T-helper 1 cell (primary cell): Measurements from ENCODE around the gene CDC25C.
"Not testable (repeated sequence)": the region's sequence is repeated elsewhere in the genome, so short reads cannot be mapped to it uniquely, and the experiment has no call there.

Experiments used
- DNase-seq, 5 donors: peaks; one replicate each; pipeline ENCODE4 v3.0.0-alpha.2; 2012 to 2020

CDC25C gene

DNA sequence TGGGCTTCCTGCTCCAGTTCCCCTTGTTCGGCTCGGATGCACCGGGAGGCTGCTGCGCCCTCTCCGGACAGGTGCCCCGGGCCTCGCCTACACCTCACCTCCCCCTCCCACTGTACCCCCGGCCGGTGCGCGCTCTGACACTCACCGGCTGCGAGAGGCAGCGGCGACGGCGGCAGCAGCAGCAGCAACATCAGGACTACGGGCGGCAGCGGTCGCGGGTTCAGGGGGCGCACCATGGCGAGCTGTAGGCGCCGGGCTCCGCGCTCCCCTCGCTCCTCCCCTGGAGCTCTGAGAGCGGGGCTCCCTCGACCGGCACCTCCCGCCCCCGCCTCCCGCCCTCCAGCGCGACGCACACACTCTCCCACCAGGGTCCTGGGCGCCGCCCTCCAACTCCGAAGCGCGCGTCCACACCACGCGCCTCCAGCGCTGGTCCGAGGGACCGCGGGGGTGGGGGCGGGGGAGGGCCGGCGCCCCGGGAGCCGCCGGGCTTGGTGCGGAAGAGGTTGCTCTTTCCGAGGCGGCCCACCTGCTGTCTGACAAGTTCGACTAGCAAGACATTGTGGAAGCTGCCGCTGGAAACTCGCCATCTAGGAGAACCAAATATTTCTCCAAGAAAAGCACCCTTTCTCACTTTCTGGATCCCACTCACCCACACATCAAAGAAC, 57.3 kb downstream of the CDC25C start, which contains the start of gene GFRA3:
TSS of gene GFRA3 (minus strand) at position 433 of the 665 bp plus-strand sequence. CDS start at position 236, 197 bp downstream.
- no peak for DNase-seq

DNA sequence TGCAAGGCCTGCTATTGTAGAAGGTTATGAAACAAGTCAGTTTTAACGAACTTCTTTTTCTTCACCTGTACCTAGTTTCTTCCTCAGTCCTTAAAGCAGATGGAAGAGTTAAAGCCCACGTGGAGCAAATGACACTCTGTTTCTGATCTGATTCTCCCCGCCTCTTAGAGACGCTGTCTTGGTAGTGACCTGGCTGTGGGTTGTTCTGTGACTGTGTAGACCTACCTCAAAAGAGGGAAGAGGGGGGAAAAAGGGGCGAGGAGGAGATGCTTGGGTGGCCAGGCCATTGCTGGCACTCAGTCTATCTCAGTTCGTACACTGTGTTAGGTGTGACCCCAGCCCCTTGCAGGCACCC, 57.8 kb downstream of the CDC25C start:
- no peak for DNase-seq

DNA sequence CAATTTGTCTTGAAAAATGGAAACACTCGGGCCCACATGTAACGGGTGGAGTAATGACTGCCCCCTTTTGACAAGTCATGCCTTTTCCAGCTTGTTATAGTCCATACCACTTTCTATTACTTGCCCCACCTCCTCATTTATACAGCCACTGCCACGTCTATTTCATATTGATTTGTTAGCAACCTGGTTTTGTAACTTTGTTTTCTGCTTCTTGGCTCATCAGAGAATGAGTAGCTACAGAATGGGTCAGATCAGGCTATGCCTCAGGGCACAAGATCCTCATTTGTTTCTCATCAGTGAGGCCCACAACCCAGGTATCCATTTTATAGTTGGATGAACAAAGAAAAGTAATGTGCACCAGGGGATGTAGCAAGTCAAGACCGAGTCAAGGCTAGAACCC, 58.9 kb downstream of the CDC25C start:
- no peak for DNase-seq

DNA sequence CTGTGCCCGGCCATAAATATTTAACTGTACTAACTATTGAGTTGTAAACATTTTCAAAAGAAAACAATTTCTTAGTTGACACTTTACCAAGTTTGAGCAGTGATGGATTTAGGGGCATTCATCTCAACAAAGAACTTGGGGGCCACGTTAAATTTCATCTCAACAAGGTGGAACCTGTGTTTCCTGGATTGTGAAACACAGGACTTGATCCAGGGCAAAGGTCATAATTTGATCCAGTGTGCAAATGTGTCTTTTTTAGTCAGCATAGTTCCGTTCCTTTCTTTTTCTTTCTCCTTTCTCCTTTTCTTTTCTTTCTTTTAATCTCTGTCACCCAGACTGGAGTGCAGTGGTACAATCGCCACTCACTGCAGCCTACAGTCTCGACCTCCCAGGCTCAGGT, 60.3 kb downstream of the CDC25C start:
- DNase-seq: no peak

DNA sequence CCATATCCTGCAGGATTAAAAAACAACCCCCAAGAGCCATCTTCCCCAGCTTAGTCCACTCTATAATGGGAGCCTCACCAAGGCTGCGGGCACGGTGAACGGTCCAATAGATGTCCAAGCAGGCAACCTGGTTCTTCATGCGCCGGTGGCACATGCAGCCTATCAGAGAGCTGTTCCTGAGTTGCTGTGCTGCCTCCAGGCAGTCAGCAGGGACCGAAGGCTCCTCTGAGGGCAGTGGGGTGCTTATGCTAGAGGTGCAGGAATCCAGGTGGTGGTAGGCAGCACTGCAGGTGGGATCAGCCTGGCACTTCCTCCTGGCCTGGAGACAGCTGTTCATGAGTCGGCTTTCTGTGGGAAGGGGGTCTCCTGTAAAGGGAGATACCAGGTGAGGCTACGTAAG, 67.4 kb downstream of the CDC25C start:
- DNase-seq: no peak

DNA sequence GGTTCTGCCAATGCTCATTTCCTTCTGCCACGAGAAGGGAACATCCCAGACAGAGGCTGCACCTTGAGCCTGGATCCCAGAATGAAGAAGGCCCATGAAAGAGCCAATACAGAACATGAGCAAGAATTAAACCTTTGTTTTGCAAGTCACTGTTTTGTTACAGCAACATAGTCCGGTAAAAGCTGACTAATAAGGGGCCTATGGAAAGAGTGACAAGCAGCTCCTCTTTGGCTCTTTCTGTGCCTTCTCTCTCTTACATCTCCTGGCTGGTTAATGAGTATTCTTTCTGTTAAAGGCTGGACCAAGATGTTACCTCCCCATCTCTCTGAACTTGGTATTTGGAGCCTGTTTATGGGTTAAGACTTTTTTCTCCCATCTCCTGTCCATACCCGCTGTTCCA, 68.0 kb downstream of the CDC25C start:
- DNase-seq: no peak

DNA sequence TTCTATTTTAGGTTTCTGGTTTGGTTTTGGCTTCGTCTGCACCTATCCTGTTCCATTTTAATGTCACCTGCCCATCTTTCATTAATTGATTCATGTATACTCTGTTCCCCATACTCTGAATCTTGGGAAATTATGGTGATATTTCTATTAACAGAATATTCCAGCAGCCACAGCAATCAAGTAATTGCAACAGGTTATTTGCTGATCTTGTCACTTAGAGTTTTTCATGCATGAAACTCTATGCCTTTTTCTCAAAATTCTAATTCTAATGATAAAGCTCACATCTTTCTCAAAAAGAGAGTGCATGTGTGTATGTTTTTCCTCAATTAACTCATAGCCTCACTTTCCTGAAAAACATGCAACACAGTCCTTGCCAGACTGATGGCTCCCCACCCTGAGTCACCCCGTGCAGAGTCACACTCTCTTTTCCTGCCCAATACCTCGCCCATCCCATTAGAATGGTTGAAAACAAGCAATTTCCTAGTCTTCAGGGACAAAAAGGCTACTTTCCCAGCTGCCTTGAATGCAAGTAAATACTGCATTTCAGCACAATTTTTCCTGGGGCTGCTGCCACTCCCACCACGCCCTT, 72.8 kb downstream of the CDC25C start:
- no peak for DNase-seq

DNA sequence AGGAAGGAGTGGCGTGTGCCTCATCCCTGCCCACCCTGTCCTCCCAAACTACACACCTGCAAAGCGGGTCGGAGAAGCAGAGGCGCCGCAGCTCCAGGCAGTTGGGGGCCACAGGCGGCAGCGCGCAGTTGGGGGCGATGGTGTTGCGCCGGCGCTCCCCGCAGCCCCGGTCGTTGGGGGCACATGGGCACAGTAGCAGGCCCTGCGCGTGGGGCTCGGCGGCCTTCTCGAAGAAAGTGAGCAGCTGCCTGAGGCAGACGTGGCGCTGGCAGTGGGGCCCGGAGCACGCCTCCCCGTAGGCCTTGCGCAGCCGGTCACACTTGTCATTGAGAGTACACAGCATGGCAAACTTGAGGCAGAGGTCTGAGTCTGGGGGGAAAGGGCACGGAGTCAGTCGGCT, 74.0 kb downstream of the CDC25C start:
- no peak for DNase-seq

DNA sequence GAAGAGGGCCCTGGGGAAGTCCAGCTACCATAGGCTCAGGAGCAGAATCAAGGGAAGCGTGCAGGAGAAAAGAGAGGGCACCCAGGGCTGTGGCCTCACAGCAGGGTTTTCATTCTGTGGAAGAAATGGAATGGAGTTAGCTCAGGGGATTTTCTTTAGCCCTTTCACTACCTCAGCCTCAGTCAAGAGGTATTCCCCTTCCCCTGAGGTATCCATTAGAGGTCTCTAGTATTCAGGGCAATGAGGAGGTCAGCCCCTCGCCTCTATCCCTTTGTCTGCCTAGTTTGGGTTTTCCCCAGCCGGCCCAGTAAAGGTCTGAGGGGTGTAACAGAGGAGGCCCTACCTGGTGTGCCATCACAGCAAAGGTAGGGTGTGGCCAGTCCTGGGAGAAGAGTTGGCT, 78.7 kb downstream of the CDC25C start:
- DNase-seq: no peak

DNA sequence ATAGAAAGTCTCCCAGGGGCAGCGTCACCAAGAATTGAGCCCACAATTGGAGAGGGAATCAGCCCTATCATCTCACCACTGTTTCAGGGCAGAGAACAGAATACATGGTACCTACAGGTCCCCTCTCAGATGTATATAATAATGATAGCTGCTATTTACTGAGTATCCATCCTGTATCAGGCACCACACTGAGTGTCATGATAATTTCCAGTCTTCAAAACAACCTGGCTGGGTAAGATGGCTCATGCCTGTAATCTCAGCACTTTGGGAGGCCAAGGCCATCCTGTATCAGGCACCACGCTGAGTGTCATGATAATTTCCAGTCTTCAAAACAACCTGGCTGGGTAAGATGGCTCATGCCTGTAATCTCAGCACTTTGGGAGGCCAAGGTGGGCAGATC, 83.8 kb downstream of the CDC25C start:
- DNase-seq: not testable (repeated sequence)

DNA sequence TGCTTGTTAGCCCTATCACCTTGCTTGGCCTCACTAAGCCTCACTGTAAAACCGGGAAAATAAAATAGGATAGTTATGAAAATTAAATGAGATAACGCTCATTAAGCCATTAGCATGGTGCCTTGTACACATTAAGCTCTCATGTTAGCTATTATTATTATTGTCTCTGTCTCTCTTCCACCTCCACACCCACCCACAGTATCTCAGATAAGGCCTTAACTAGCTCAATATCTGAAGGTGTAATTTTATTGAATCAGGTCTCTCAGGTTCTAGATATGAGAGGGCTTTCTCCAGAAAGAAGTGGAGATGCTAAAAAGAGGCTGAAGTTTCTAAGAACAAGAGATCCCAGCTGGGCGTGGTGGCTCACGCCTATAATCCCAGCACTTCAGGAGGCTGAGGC, 84.8 kb downstream of the CDC25C start:
- no peak for DNase-seq

DNA sequence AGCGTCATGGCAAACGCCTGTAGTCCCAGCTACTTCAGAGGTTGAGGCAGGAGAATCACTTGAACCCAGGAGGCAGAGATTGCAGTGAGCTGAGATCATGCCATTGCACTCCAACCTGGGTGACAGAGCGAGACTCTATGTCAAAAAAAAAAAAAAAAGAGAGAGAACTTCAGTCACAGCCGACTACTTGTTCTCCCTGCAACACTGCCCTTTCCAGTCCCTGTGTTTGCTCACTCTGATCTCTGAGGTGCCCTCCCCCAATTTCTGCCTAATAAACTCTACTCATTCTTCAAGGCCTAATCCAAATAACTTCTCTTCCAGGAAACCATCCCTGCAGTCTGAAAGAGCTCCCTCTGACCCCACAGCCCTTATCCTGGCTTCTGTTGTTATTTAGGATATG, 85.3 kb downstream of the CDC25C start:
- DNase-seq: no peak

DNA sequence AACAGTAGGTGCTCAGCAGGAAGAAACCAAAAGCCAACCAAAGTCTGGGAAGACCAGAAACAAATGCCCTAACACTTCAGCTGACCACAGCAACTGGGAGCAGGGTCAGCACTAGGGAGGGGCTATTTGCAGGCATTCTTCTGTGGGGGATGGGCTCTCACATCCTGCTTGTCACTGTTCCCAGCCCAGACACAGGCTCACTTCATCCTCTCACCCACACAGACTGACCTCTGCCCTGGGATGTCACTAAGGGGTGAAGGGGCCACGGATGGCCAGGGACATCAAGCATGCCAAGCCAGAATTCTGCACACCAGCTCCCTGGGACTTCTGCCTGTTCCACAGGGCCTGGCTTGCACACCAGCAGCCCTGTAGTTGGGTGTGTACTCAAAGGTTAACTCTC, 85.9 kb downstream of the CDC25C start:
- DNase-seq: no peak

DNA sequence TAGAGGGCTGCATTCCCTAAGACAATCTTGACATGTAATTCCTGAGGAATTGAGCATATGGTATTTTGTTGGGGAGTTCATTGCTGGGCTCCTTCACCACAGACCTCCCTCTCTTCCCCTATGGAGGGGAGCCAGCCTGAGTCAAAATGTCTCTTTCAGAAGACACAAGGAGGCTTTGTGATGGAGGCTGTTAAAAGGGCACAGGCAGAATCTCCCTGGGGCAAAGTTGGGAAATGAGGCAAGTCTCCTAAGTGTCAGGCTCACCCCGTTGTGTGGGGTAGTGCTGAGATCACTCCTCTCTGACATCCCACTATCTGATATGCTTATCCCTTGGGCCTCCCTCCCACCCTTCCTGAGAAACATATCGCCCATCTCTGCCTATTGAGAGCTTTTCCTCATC, 87.8 kb downstream of the CDC25C start:
- DNase-seq: no peak

DNA sequence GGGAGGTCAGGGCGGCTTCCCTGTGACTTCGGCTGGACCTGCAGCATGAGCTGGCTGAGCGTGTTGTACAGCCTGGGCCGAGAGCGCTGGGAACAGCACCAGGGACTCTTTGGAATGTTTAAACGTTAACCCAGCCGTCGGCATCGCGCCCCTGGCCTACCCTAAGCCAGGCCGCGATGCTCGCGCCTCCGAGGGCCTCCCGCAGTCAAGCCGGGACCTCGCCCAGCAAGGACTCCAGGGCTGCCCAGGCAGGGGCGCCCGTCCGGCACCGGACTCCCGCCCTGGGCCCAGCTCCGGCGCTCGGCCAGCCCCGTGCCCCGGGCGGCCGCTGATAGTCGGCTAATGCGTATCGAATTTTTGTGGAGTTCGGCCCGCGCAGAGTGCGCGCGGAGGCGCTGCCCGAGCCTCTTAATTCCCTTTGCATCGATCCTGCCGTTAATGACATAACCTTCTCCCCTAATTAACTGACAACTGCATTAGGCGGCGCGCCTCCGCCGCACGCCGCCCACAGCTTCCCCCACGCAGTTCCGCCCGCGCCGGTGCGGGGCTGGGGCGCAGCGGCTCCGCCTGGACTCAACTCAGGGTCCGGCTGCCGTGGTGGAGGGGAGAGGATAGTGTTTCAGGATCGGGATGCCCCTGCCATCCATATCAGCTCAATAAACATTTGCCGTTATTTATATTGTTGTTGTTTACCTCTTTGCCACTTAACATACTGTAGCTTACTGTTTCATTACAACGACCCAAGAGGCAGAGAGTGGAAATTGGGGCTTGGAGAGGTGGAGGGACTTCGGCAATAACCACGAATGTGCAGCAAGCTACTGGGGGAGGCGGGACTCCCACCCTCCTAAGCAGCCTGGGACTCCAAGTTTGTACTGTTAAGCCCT, 89.7 kb downstream of the CDC25C start:
- peak in 3 of 5 donors; percentile 1 to 13 (median 2) for DNase-seq

DNA sequence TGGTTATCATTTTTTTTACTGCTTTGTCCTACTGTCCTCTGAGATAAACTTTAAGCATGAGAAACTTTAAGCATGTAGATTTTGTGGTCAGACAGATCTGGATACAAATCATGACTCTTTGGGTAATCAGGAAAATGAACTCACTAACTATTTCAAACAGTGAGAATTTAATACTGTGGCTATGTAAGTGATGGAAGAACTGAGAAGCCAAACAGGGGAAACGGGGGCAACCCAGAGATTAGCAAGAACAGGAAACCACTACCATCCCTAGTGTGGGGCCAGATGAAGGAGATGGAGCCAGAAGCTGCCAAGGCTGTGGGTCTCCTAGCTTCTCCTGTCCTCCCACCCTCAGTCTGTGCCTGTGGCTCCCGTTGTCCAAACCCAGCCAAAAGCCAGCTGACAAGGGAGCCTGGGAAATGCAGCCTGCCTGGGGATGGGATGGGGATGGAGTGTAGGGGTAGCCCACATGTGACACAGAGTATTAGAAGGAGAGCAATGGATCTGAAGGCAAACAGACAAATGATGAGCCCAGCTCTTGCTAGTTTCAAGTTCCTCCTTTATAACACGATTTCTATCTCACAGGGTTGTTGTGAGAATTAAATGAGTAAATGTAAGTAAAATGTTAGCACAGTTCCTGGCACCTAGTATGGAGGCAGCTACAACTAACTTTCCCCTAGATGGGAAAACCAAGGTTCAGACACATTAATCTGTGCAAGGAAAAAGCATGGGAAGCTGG, 90.8 kb downstream of the CDC25C start:
- DNase-seq: no peak

DNA sequence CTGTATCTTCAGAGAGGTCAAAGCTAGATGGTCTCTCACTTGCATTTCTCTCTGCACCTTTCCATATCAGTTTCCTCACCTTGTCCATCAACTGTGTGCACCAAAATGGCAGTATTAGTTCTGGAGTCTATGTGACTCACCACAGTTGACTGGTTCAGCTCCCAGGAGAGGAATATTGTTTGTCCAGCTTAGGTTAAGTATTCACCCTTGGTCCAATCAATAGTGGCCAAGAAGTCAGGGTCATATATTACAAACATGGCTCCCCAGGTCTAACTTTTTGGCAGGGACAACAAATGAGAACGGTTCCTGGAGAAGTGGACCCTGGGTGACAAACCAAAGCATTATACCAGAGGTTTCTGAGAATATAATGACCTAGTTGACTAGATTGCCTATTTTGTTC, 93.6 kb downstream of the CDC25C start:
- DNase-seq: no peak
